Loucy (cell line): ENCODE results near the gene CCDC188.

Experiments used
- H2AFZ ChIP-seq: fragments of 200-600 bp; sonication (generic); 2 replicates; pipeline ENCODE4 v1.6.0; 2016; ENCODE audit warnings: antibody characterized with exemption, mild to moderate bottlenecking, low read length, moderate library complexity
- H3F3A ChIP-seq: fragments of 200-600 bp; 2 replicates; pipeline ENCODE4 v1.6.0; 2016; ENCODE audit warnings: antibody characterized with exemption, low read depth, mild to moderate bottlenecking
- H3K27me3 ChIP-seq: fragments of 200-600 bp; sonication (generic); 2 replicates; pipeline ENCODE4 v1.6.1; 2014; ENCODE audit warnings: low read length, mild to moderate bottlenecking; ENCODE audit not compliant: insufficient read depth, poor library complexity, severe bottlenecking
- H3K36me3 ChIP-seq: fragments of 200-600 bp; sonication (generic); 2 replicates; pipeline ENCODE4 v1.6.1; 2016; ENCODE audit warnings: low read length; ENCODE audit not compliant: insufficient read depth
- H3K4me1 ChIP-seq: fragments of 200-600 bp; sonication (generic); 2 replicates; pipeline ENCODE4 v1.5.1; 2014; ENCODE audit warnings: low read length, mild to moderate bottlenecking; ENCODE audit not compliant: insufficient read depth, poor library complexity, severe bottlenecking
- H3K4me2 ChIP-seq: fragments of 200-600 bp; sonication (generic); 2 replicates; pipeline ENCODE4 v1.6.0; 2014; ENCODE audit warnings: antibody characterized with exemption, low read length, low read depth, mild to moderate bottlenecking; ENCODE audit not compliant: poor library complexity, severe bottlenecking
- H3K4me3 ChIP-seq: fragments of 200-600 bp; sonication (generic); 2 replicates; pipeline ENCODE4 v1.5.1; 2014; ENCODE audit warnings: low read length, mild to moderate bottlenecking, mixed read lengths; ENCODE audit not compliant: poor library complexity, severe bottlenecking
- H3K79me2 ChIP-seq: fragments of 200-600 bp; sonication (generic); 2 replicates; pipeline ENCODE4 v1.6.1; 2014; ENCODE audit warnings: low read length; ENCODE audit not compliant: insufficient read depth
- H3K9ac ChIP-seq: fragments of 200-600 bp; sonication (generic); 2 replicates; pipeline ENCODE4 v1.6.0; 2014; ENCODE audit warnings: mild to moderate bottlenecking, low read depth, low read length, moderate library complexity; ENCODE audit not compliant: poor library complexity, severe bottlenecking
- H3K9me2 ChIP-seq: fragments of 200-600 bp; sonication (generic); replicated peaks from 2 replicates; pipeline ENCODE4 v1.6.1; 2016; ENCODE audit warnings: low read depth, low read length, mixed read lengths
- H3K9me3 ChIP-seq: fragments of 200-600 bp; sonication (generic); 2 replicates; pipeline ENCODE4 v1.6.1; 2014; ENCODE audit warnings: mild to moderate bottlenecking, antibody characterized with exemption, low read length, low read depth; ENCODE audit not compliant: insufficient read depth
- H4K20me1 ChIP-seq: fragments of 200-600 bp; sonication (generic); 2 replicates; pipeline ENCODE4 v1.6.0; 2014; ENCODE audit warnings: antibody characterized with exemption, low read length, mild to moderate bottlenecking; ENCODE audit not compliant: insufficient read depth, poor library complexity, severe bottlenecking
- EZH2phosphoT487 ChIP-seq: fragments of 200-600 bp; IDR thresholded peaks from 2 replicates; pipeline ENCODE4 v1.6.1; 2018; ENCODE audit warnings: antibody characterized with exemption, mild to moderate bottlenecking, moderate library complexity, borderline replicate concordance
- TF ChIP-seq, protein P1 (sequence below): fragments of 200-600 bp; sonication (generic); conservative IDR thresholded peaks from 2 replicates; pipeline ENCODE4 v1.5.1; 2014; ENCODE audit warnings: mild to moderate bottlenecking, antibody characterized with exemption, low read length

Gene CCDC188

DNA sequence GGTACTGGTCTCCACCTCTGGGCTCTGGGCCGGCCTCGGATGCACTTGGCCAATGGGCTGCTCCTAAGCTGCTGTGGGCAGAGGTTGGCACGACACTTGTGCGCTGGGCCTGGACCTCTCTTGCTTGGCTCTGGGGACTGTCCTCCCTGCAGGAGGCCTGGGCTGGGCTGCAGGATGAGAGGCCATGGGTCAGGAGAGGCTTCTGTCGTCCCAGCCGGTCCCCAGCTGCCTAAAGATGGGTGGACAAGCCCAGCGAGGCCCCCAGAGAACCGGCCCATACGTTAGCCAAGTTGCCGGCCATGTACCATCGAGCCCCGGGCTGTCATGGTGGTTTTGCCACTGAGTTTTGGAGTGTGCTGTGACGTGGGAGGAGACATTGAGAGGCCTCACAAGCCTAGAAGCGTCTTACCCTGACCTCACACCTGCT lies 1.6 kb upstream of the CCDC188 start:
- Histone ChIP-seq H3K9me3 (no peaks in the 10 kb centered on the region), H3K36me3 (no peaks in the 10 kb centered on the region), H3K9ac (no peak overlapping the region), H3K4me1 (peaks cover 18% of the 10 kb centered on the region), H3K4me3 (no peak overlapping the region), H3F3A (no peaks in the 10 kb centered on the region), H3K4me2 (no peak overlapping the region), H4K20me1 (no peaks in the 10 kb centered on the region), H2AFZ (no peak overlapping the region), H3K27me3 (no peaks in the 10 kb centered on the region), H3K9me2 (no peaks in the 10 kb centered on the region), H3K79me2 (no peaks in the 10 kb centered on the region)
- no peak for TF ChIP-seq EZH2phosphoT487
- TF ChIP-seq, protein P1, sequence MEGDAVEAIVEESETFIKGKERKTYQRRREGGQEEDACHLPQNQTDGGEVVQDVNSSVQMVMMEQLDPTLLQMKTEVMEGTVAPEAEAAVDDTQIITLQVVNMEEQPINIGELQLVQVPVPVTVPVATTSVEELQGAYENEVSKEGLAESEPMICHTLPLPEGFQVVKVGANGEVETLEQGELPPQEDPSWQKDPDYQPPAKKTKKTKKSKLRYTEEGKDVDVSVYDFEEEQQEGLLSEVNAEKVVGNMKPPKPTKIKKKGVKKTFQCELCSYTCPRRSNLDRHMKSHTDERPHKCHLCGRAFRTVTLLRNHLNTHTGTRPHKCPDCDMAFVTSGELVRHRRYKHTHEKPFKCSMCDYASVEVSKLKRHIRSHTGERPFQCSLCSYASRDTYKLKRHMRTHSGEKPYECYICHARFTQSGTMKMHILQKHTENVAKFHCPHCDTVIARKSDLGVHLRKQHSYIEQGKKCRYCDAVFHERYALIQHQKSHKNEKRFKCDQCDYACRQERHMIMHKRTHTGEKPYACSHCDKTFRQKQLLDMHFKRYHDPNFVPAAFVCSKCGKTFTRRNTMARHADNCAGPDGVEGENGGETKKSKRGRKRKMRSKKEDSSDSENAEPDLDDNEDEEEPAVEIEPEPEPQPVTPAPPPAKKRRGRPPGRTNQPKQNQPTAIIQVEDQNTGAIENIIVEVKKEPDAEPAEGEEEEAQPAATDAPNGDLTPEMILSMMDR = no peak

- H3K9me2 ChIP-seq = no peaks in the 10 kb centered on the region
- H3K4me3 ChIP-seq = no peak overlapping the region
- no peak overlapping the region for H3K4me2 ChIP-seq
- H3K4me1 ChIP-seq = peaks cover 19% of the 10 kb centered on the region
- H2AFZ ChIP-seq = no peak overlapping the region
- no peaks in the 10 kb centered on the region for H3K79me2 ChIP-seq
- no peaks in the 10 kb centered on the region for H3K9me3 ChIP-seq
- H3K36me3 ChIP-seq = no peaks in the 10 kb centered on the region
- H3K27me3 ChIP-seq = no peaks in the 10 kb centered on the region
- no peak overlapping the region for H3K9ac ChIP-seq
- H4K20me1 ChIP-seq = no peaks in the 10 kb centered on the region
- no peaks in the 10 kb centered on the region for H3F3A ChIP-seq
- TF ChIP-seq EZH2phosphoT487 = no peak
- TF ChIP-seq, protein P1 = no peak
These were observed 377 bp upstream of the CCDC188 start for GRCh38 chr22:20151276-20151588.

GRCh38 chr22:20149257-20150250 lies 1.3 kb downstream of the CCDC188 start:
- Histone ChIP-seq H3K9ac (no peak overlapping the region), H3K9me2 (no peaks in the 10 kb centered on the region), H3K9me3 (no peaks in the 10 kb centered on the region), H3K4me2 (no peak overlapping the region), H3K36me3 (no peaks in the 10 kb centered on the region), H3K79me2 (no peaks in the 10 kb centered on the region), H3K4me3 (no peak overlapping the region), H3F3A (no peaks in the 10 kb centered on the region), H4K20me1 (no peaks in the 10 kb centered on the region), H3K4me1 (peaks cover 12% of the 10 kb centered on the region), H3K27me3 (no peaks in the 10 kb centered on the region), H2AFZ (no peak overlapping the region)
- TF ChIP-seq, protein P1 = no peak
- TF ChIP-seq EZH2phosphoT487 = no peak
